HG02798 (cell line): ENCODE measurements around the gene ZNG1B.
"Not testable (repeated sequence)": the region's sequence is repeated elsewhere in the genome, so short reads cannot be mapped to it uniquely, and the experiment has no call there.

Source experiments
- ATAC-seq: cut with Tn5 transposase; IDR thresholded peaks from one replicate; pipeline ENCODE4 v1.9.1; 2021; ENCODE audit warnings: mild to moderate bottlenecking; ENCODE audit not compliant: unreplicated experiment, poor library complexity

Gene ZNG1B

DNA sequence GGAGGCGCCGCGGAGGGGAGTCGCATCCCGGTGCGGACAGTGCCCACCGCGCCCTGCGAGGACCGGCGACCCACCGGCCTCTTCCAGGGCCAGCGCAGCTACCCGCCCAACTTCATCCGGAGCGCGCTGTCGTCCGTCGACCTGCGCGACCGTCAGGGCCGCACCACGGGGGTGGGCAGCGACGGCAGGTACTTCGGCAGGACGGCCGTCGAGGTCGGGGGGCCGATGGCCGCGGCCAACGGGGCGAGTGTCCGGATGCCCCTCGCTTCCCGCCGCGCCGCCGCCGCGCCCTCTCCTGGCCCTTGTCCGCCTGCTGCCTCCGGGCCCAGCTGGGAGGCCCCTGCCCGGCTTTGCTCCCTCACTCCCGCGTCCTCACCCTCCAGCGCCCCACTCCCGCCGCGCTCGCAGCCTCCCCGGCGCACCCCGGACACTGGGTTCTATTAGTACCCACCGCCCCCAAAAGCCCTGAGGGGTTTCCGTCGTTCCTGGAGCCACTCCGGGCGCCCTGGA is 104.5 kb downstream of the ZNG1B start:
- not testable (repeated sequence) for ATAC-seq

DNA sequence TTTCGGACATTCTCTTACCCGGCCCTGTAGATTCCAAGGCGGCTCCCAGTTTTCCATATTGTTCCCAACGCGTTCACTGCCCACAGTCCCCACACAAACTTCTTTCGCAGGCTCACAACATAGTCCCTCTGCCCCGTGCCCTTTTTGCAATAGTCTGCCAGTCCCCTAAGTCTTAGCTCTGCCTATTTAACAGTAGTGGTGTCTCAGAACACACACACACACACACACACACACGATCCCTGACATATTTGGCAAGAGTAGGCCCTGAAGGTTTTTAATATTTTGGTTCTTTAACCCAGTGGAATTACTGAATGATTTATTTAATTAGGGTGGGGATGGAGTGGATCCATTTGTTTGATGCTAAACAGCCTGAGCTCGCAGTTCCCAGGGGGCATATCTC is 105.0 kb downstream of the ZNG1B start:
- not testable (repeated sequence) for ATAC-seq
